ENCODE data around the gene HMG20B. TPM values are rescaled to one million over a fixed set of nuclear protein-coding genes. Genes with fewer than 3 reads are reported as not detected.
A peak's percentile ranks its signal among the peaks of the same experiment; 100 is the strongest.

HMG20B gene
- total RNA-seq, 1 donor from 2014 or later = 51.0 TPM

DNA sequence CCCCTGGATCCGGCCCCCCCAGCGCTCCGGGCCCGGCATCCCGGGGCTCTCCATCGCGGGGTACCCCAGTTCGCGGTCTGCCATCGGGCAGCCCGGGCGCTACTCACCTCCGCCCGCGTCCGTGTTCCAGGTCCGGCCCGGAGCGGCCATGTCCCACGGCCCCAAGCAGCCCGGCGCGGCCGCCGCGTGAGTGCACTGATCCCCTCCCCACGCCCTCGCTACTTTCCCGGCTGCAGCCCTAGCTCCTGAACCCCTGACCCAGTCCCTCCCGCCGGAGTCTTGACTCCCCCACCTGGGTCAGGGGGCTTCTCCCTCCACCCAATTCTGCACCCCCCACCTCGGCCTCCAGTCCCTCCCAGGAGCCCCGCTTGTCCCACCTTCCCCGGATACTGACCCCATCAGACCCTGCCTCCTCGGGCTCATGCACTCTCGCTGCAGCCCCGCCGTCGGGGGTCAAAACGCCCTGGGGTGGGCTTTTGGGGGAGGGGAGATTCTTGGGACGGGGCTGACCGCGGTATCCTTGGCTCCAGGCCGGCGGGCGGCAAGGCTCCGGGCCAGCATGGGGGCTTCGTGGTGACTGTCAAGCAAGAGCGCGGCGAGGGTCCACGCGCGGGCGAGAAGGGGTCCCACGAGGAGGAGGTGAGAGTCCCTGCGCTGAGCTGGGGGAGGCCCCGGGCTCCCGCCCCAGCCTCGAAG lies 566 bp downstream of the HMG20B start:
- POLR2A ChIA-PET = interaction anchor here (0.6 to 1.8 kb wide), 5 partner anchors 16 to 189 kb away, joined by 3 to 7 read pairs (median 3); partner anchors contain the start of genes MFSD12 and MRPL54
- CTCF ChIA-PET = no interaction called here
- TF ChIP-seq, protein P1, sequence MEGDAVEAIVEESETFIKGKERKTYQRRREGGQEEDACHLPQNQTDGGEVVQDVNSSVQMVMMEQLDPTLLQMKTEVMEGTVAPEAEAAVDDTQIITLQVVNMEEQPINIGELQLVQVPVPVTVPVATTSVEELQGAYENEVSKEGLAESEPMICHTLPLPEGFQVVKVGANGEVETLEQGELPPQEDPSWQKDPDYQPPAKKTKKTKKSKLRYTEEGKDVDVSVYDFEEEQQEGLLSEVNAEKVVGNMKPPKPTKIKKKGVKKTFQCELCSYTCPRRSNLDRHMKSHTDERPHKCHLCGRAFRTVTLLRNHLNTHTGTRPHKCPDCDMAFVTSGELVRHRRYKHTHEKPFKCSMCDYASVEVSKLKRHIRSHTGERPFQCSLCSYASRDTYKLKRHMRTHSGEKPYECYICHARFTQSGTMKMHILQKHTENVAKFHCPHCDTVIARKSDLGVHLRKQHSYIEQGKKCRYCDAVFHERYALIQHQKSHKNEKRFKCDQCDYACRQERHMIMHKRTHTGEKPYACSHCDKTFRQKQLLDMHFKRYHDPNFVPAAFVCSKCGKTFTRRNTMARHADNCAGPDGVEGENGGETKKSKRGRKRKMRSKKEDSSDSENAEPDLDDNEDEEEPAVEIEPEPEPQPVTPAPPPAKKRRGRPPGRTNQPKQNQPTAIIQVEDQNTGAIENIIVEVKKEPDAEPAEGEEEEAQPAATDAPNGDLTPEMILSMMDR (IDR thresholded peaks at IDR 0.05) = no peak
- Mint-ChIP-seq H3K4me3 (peak overlapping the region; percentile 80), H3K4me1 (peaks cover 19% of the 10 kb centered on the region), H3K36me3 (ENCODE audit: low read depth) (peaks cover 9% of the 10 kb centered on the region), H3K9me3 (no peaks in the 10 kb centered on the region), H3K27me3 (no peaks in the 10 kb centered on the region), H3K27ac (no peak overlapping the region)
- intact Hi-C loops (cut with micrococcal nuclease) = loop anchor here (5.0 to 10.0 kb wide), 3 partner anchors 189 to 399 kb away; partner anchors contain the start of genes APBA3, DAPK3, MRPL54 and NCLN
- DNase-seq (no peak), ATAC-seq (ENCODE audit: low read depth) (no peak)

DNA sequence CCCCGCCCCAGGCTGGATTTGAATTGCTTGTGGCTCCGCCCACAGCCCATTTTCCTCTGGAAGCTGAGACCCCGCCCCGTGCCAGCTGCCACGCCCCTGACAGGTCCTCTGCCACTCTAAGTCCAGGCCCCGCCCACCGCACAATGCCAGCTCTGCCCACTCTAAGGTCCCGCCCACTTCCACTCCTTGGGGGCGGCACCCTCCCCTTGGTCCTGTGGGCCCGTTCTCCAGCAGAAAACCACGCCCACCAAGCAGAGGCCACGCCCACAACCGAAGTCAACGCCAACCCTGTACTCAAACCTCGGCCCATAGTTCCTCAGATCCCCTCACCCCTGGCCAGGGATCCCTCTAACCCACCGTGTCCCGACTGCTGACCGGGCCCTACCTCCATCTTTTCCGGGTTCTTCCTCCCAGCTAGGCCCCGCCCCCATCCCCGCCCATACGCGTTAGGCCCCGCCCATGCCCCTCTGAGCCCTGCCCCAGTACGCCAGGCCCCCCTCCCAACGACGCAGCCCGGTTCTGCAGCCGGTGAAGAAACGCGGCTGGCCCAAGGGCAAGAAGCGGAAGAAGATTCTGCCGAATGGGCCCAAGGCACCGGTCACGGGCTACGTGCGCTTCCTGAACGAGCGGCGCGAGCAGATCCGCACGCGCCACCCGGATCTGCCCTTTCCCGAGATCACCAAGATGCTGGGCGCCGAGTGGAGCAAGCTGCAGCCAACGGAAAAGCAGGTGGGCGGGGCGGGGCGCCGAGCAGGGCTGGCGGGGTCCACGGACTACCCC lies 1.3 kb downstream of the HMG20B start:
- ChIA-PET CTCF (no interaction called here), POLR2A (interaction anchor here (0.6 to 1.8 kb wide), 4 partner anchors 17 to 1271 kb away, joined by 3 to 7 read pairs (median 3); partner anchors contain the start of genes MFSD12 and MRPL54)
- Mint-ChIP-seq H3K9me3 (no peaks in the 10 kb centered on the region), H3K4me1 (peaks cover 19% of the 10 kb centered on the region), H3K27ac (no peak overlapping the region), H3K36me3 (ENCODE audit: low read depth) (peaks cover 11% of the 10 kb centered on the region), H3K27me3 (no peaks in the 10 kb centered on the region), H3K4me3 (peak overlapping the region; percentile 70)
- TF ChIP-seq, protein P1 (IDR thresholded peaks at IDR 0.05) = no peak
- ATAC-seq (ENCODE audit: low read depth) (peak; percentile 21), DNase-seq (peak; percentile 63)
- intact Hi-C loops (cut with micrococcal nuclease) = loop anchor here (5.0 to 10.0 kb wide), 3 partner anchors 188 to 398 kb away; partner anchors contain the start of genes APBA3, DAPK3, MRPL54 and NCLN

DNA sequence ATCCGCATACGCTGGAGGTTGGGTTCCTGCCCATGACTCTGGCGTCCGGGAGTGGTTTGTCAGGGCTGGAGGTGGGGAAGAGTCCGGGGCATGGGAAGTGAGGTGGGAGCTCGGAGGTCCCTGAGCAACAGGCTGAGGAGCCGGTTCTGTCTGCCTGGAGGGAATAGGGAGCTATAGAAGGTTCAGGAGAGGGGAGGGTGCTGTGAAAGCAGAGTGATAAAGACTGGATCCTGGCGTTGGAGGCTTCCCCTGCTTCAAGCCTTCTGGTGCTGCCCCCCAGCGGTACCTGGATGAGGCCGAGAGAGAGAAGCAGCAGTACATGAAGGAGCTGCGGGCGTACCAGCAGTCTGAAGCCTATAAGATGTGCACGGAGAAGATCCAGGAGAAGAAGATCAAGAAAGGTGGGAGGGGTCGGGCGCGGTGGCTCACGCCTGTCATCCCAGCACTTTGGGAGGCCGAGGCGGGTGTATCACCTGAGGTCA lies 2.6 kb downstream of the HMG20B start:
- DNase-seq = no peak
- Mint-ChIP-seq H3K4me3 (peak overlapping the region; percentile 45), H3K36me3 (ENCODE audit: low read depth) (peaks cover 11% of the 10 kb centered on the region), H3K4me1 (peaks cover 19% of the 10 kb centered on the region), H3K27ac (no peak overlapping the region), H3K27me3 (no peaks in the 10 kb centered on the region), H3K9me3 (no peaks in the 10 kb centered on the region)
- TF ChIP-seq, protein P1 (IDR thresholded peaks at IDR 0.05) = no peak
- intact Hi-C loops (cut with micrococcal nuclease) = loop anchor here (10.0 kb wide), 1 partner anchor 390 kb away; the partner anchor contains the start of gene NCLN
- no peak for ATAC-seq (ENCODE audit: low read depth)
- POLR2A ChIA-PET = interaction anchor here (0.6 to 0.7 kb wide), 3 partner anchors 408 to 1273 kb away, joined by 3 read pairs; no protein-coding TSS in a partner anchor
- CTCF ChIA-PET = no interaction called here

DNA sequence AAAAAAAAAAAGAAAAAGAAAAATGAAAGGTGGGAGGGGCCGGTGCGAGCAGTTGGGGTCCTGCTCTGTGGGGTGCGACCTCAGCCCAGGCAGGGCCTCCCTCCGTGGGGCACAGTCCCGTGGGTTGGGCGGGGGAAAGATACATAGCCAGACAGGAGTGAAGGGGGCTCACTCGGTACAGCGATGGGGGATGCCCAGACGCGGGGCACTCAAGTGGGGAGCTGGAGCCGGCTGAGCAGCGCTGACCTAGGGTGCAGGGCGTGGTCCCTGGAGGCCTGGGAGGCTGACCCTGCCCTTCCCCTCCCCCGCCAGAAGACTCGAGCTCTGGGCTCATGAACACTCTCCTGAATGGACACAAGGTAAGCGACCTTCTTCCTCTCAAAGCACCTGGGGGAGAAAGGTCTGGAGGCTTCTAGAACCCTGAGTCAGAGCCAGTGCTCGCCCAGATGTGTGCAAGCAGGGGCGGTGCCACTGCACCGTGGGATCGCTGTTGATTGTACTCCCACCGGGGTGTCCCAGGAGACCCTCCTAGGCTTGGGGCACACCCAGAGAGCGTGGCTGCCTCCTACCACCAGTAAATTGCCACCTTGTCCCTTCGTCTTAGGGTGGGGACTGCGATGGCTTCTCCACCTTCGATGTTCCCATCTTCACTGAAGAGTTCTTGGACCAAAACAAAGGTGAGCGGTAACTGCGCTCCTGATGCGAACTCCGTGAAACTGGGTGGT lies 3.4 kb downstream of the HMG20B start:
- no peaks in the 10 kb centered on the region for H3K27me3 Mint-ChIP-seq
- ATAC-seq (ENCODE audit: low read depth) (no peak), DNase-seq (no peak)
- intact Hi-C loops (cut with micrococcal nuclease) = loop anchor here (10.0 kb wide), 1 partner anchor 391 kb away; the partner anchor contains the start of gene NCLN
- peaks cover 19% of the 10 kb centered on the region for H3K4me1 Mint-ChIP-seq
- CTCF ChIA-PET = no interaction called here
- H3K9me3 Mint-ChIP-seq = no peaks in the 10 kb centered on the region
- H3K4me3 Mint-ChIP-seq = no peak overlapping the region
- peaks cover 11% of the 10 kb centered on the region for H3K36me3 Mint-ChIP-seq (ENCODE audit: low read depth)
- no peak overlapping the region for H3K27ac Mint-ChIP-seq
- TF ChIP-seq, protein P1 (IDR thresholded peaks at IDR 0.05) = no peak
- POLR2A ChIA-PET = no interaction called here

All from activated B cell treated with CpG ODN at 0.5 μM for 24 hours (primary cell).